Calu3 (cell line): Measurements from ENCODE around the gene LMAN1L. TPM values are rescaled to one million over a fixed set of nuclear protein-coding genes. Genes with fewer than 3 reads are reported as not detected.

Source experiments
- BruUV-seq: library from RNA; stranded (reverse); fragments of 400-500 nt; replicated peaks from 2 replicates; lab custom pipeline; 2021; lab: Mats Ljungman, UMichigan
- CTCF ChIA-PET: fragments of 300-600 bp; sonication (Branson Sonifier 250); formaldehyde crosslinking; loops from one replicate; lab custom pipeline; 2022; ENCODE audit warnings: antibody characterized with exemption; lab: Charles Lee
- DNase-seq: peaks from one replicate; pipeline ENCODE4 v3.0.0; 2022
- H3K27ac Mint-ChIP-seq: one replicate; pipeline ENCODE4 v1.8.0; 2022; ENCODE audit warnings: mixed read lengths; ENCODE audit not compliant: unreplicated experiment
- H3K27me3 Mint-ChIP-seq: one replicate; pipeline ENCODE4 v1.8.0; 2022; ENCODE audit warnings: mixed read lengths; ENCODE audit not compliant: unreplicated experiment
- H3K36me3 Mint-ChIP-seq: one replicate; pipeline ENCODE4 v1.8.0; 2022; ENCODE audit warnings: mild to moderate bottlenecking, moderate library complexity, mixed read lengths; ENCODE audit not compliant: insufficient read depth, unreplicated experiment
- H3K4me1 Mint-ChIP-seq: one replicate; pipeline ENCODE4 v1.8.0; 2022; ENCODE audit warnings: mild to moderate bottlenecking, low read depth, mixed read lengths; ENCODE audit not compliant: unreplicated experiment
- H3K4me3 Mint-ChIP-seq: one replicate; pipeline ENCODE4 v1.8.0; 2022; ENCODE audit warnings: mild to moderate bottlenecking, low read depth, moderate library complexity, mixed read lengths; ENCODE audit not compliant: unreplicated experiment
- H3K9me3 Mint-ChIP-seq: one replicate; pipeline ENCODE4 v1.8.0; 2022; ENCODE audit warnings: low read depth, mixed read lengths; ENCODE audit not compliant: unreplicated experiment
- CTCF ChIP-seq: fragments of 200-600 bp; IDR thresholded peaks from one replicate; pipeline ENCODE4 v1.8.0; 2022; ENCODE audit warnings: antibody characterized with exemption; ENCODE audit not compliant: unreplicated experiment
- intact Hi-C: fragments of 100-400 bp; cut with micrococcal nuclease; formaldehyde crosslinking; loops from one replicate; pipeline ENCODE4 v1.10.0; 2022; ENCODE audit not compliant: unreplicated experiment
- total RNA-seq: library from RNA; stranded (reverse); gene quantifications from 2 replicates; pipeline ENCODE4 v1.2.3, GENCODE V29; 2022

Gene LMAN1L
- total RNA-seq, 1 experiment from 2014 or later: 0.35 TPM

- CTCF ChIA-PET: no interaction called here
- no peak for TF ChIP-seq CTCF
Measured at GRCh38 chr15:74838746-74839525, 26.3 kb downstream of the LMAN1L start.

GRCh38 chr15:74839526-74840395 is 27.1 kb downstream of the LMAN1L start:
- no peak for TF ChIP-seq CTCF
- intact Hi-C loops: no loop called here
- peaks cover 7% of the 10 kb centered on the region for H3K4me1 Mint-ChIP-seq
- no peak for DNase-seq
- no peak overlapping the region for H3K27ac Mint-ChIP-seq
- H3K9me3 Mint-ChIP-seq: no peaks in the 10 kb centered on the region
- H3K36me3 Mint-ChIP-seq: peaks cover 31% of the 10 kb centered on the region
- CTCF ChIA-PET: interaction anchor here (0.9 kb wide), 1 partner anchor 9 kb away, joined by 3 read pairs; no protein-coding TSS in a partner anchor
- no TSS peak for BruUV-seq
- no peak overlapping the region for H3K4me3 Mint-ChIP-seq
- H3K27me3 Mint-ChIP-seq: no peaks in the 10 kb centered on the region

More at GRCh38 chr15:74838746-74839525, 26.3 kb downstream of the LMAN1L start:
- DNase-seq: no peak
- no TSS peak for BruUV-seq
- intact Hi-C loops: no loop called here
- Mint-ChIP-seq H3K4me3 (no peak overlapping the region), H3K9me3 (no peaks in the 10 kb centered on the region), H3K27me3 (no peaks in the 10 kb centered on the region), H3K36me3 (peaks cover 23% of the 10 kb centered on the region), H3K4me1 (peaks cover 8% of the 10 kb centered on the region), H3K27ac (no peak overlapping the region)

GRCh38 chr15:74840851-74841775 is 28.5 kb downstream of the LMAN1L start:
- no TSS peak for BruUV-seq
- H3K36me3 Mint-ChIP-seq: peaks cover 39% of the 10 kb centered on the region

More at GRCh38 chr15:74840851-74841775, 28.5 kb downstream of the LMAN1L start:
- intact Hi-C loops: no loop called here
- DNase-seq: no peak
- CTCF ChIA-PET: interaction anchor here (0.5 to 0.9 kb wide), 3 partner anchors 10 to 38 kb away, joined by 3 to 5 read pairs (median 4); no protein-coding TSS in a partner anchor
- Mint-ChIP-seq H3K27ac (no peak overlapping the region), H3K4me1 (no peaks in the 10 kb centered on the region), H3K4me3 (peak overlapping the region; percentile 80), H3K27me3 (no peaks in the 10 kb centered on the region), H3K9me3 (no peaks in the 10 kb centered on the region)
- TF ChIP-seq CTCF: no peak
